GM21367 (cell line): ENCODE results near the gene MAP3K20.
"Not testable (repeated sequence)": the region's sequence is repeated elsewhere in the genome, so short reads cannot be mapped to it uniquely, and the experiment has no call there.

ENCODE experiments used
- ATAC-seq: cut with Tn5 transposase; IDR thresholded peaks from one replicate; pipeline ENCODE4 v1.9.1; 2021; ENCODE audit not compliant: unreplicated experiment

MAP3K20 gene

GRCh38 chr2:173301549-173301948, 225.9 kb downstream of the MAP3K20 start:
- not testable (repeated sequence) for ATAC-seq

- ATAC-seq, result no peak
Measured at GRCh38 chr2:173305303-173305702, 229.7 kb downstream of the MAP3K20 start.

- peak; percentile 81 for ATAC-seq
Measured at GRCh38 chr2:173307293-173307692, 231.6 kb downstream of the MAP3K20 start.

- not testable (repeated sequence) for ATAC-seq
Measured at GRCh38 chr2:173309370-173309769, 233.7 kb downstream of the MAP3K20 start.

GRCh38 chr2:173311844-173312606, 236.4 kb downstream of the MAP3K20 start:
- no peak for ATAC-seq
